GM19099 (cell line): Measurements from ENCODE around the gene NXPH3.

ENCODE experiments used
- POLR2A ChIP-seq: IDR thresholded peaks from 3 replicates; pipeline ENCODE4 v1.6.1; 2011; ENCODE audit warnings: low read depth; ENCODE audit not compliant: insufficient read length; ENCODE audit errors: extremely low read depth

The NXPH3 gene

GRCh38 chr17:49580055-49580721 lies 4.5 kb downstream of the NXPH3 start:
- no peak for TF ChIP-seq POLR2A

GRCh38 chr17:49580981-49581647 lies 5.4 kb downstream of the NXPH3 start:
- no peak for TF ChIP-seq POLR2A

DNA sequence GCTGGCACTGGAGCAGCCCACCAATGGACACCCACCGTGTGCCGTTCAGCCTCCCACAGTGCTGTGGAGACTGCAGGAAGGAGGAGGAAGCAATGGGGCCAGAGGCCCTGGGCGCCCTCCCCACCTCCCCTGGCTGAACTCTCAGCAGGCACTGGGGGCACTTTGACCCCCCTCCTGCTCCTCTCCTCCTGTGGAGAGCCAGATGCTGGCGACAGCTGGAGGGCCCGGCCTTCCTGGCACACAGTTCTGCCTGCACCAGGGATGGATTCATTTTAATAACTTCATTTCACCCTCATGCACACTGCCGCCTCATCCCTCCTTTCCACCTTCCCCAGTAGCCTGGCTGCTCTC lies 6.0 kb downstream of the NXPH3 start:
- TF ChIP-seq POLR2A, result no peak

GRCh38 chr17:49582055-49582722 lies 6.5 kb downstream of the NXPH3 start:
- no peak for TF ChIP-seq POLR2A

GRCh38 chr17:49582789-49583188 lies 7.1 kb downstream of the NXPH3 start:
- TF ChIP-seq POLR2A, result no peak

DNA sequence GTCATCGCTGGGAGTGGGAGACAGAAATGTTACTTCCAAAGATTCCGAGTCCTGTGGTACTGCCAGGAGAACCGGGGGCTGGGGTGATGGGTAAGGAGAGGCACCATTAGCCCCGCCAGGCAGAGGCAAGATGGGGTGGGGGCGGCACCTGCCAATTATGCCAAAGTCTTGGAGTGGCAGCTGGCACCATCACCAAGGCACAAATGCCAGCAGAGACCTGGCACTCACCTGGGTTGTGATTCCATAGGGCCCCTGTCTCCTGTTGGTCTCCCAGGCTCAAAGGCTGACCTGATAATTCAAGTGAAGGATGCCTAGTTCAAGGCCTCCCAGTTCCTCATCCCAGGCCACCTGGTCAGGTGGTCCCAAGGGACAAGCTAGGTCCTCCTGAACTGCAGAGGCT lies 7.6 kb downstream of the NXPH3 start:
- no peak for TF ChIP-seq POLR2A

DNA sequence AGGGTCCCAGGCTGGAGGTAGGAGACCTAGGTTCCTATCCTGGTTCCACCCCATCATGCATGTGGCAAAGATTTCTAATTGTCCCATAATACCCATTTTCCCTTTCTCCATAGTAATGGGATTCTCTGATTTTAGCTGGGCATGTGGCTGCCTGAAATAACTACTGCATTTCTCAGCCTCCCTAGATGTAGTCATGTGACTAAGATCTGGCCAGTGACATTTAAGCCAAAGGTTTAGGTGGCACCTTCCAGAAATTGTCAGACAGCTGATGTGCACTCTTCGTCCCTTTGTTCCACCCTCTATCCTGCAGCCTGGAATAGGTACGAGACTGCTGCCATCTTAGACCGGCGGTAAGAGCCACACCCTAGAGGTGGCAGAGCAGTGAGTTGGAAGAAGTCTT lies 8.2 kb downstream of the NXPH3 start:
- no peak for TF ChIP-seq POLR2A

DNA sequence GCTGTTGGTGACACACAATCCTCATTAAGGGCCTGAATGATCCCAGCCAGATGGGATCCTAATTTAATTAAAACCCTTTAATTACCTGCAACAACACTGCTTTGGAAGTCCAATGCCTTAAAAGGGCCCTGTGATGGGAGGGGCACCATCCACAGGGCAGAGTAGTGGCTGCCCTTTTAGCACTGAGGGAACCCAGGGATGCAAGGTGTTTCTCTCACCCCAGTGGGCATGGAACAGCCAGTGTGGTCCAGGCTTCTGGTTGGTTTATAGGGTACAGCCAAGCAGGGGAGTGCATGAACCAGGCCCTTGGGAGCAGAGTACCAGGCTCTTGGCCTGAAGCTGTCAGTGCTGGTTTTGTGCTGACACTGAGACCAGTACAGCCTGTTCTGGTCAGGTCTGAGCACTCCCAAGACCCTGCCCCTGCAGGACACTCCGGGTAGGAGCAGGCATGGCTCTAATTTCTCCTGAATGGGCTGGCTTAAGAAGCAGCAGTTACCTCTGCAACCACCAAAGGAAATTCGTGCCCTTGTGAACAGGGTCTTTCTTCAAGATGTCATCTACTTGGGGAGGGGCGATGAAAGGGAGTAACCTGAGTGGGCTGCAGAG lies 9.9 kb downstream of the NXPH3 start:
- no peak for TF ChIP-seq POLR2A

- no peak for TF ChIP-seq POLR2A
These were observed 11.8 kb downstream of the NXPH3 start for GRCh38 chr17:49587366-49588073.

DNA sequence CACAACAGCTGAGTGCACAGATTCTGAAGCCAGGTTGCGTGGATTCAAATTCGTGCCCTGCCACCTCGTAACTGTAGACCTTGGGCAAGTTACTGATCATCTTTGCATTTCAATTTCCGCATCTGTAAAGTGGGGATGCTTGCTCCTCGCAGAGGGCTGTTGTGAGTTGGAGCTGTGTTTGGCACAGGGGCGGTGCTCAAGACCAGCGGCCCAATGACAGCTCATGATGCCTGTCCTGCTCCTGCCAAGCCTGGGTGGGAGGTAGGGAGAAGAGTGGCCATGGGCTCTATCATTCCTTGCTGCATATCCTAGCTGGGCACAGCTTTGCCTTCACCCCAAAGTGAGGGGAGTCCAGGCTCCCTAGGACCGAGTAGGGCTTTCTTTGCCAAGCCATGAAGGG lies 12.6 kb downstream of the NXPH3 start:
- no peak for TF ChIP-seq POLR2A

- no peak for TF ChIP-seq POLR2A
These were observed 13.3 kb downstream of the NXPH3 start for GRCh38 chr17:49588726-49589576.

DNA sequence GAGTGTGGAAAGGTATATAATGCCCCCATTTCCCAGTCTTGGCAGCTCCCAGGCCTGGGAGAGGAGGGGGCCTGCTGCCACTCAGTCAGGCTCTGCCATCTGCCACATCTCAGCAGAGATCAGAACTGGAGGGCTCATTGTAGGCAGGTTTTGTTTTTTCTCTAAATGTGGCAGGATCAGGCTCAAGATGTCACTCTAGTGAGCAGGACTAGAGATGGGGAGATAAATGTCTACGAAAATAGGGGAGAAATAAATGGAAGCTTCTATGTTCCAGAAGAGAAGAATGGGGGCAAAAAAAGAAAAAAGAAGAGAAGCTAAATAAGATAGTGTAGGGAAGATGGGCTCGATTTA lies 13.9 kb downstream of the NXPH3 start:
- TF ChIP-seq POLR2A, result no peak

- TF ChIP-seq POLR2A, result no peak
These were observed 15.2 kb downstream of the NXPH3 start for GRCh38 chr17:49590874-49591273.

GRCh38 chr17:49592263-49592662 lies 16.6 kb downstream of the NXPH3 start:
- no peak for TF ChIP-seq POLR2A
